Neuronal stem cell (in vitro differentiated cells): ENCODE results near the gene CRYBA2.

Source experiments
- DNase-seq: peaks from one replicate; pipeline ENCODE4 v3.0.0-alpha.2; 2013; ENCODE audit warnings: low spot score
- H2AFZ ChIP-seq: one replicate; pipeline ENCODE4 v1.6.1; 2013; ENCODE audit warnings: mild to moderate bottlenecking, low read length, inconsistent platforms
- H2AK5ac ChIP-seq: 2 replicates; pipeline ENCODE4 v1.6.1; 2013; ENCODE audit warnings: low read depth, mild to moderate bottlenecking, inconsistent platforms, low read length, moderate library complexity, mixed read lengths
- H2BK120ac ChIP-seq: 2 replicates; pipeline ENCODE4 v1.6.1; 2013; ENCODE audit warnings: low read depth, mild to moderate bottlenecking, inconsistent platforms, low read length, moderate library complexity, mixed read lengths
- H2BK12ac ChIP-seq: one replicate; pipeline ENCODE4 v1.6.1; 2013; ENCODE audit warnings: low read length, inconsistent platforms
- H2BK15ac ChIP-seq: 2 replicates; pipeline ENCODE4 v1.6.1; 2013; ENCODE audit warnings: mild to moderate bottlenecking, low read length, inconsistent platforms, mixed read lengths
- H2BK5ac ChIP-seq: one replicate; pipeline ENCODE4 v1.6.1; 2013; ENCODE audit warnings: inconsistent platforms, mild to moderate bottlenecking, low read length, moderate library complexity
- H3K14ac ChIP-seq: one replicate; pipeline ENCODE4 v1.6.1; 2013; ENCODE audit warnings: low read length, inconsistent platforms
- H3K18ac ChIP-seq: 2 replicates; pipeline ENCODE4 v1.6.1; 2013; ENCODE audit warnings: low read length, inconsistent platforms
- H3K23ac ChIP-seq: 2 replicates; pipeline ENCODE4 v1.6.1; 2013; ENCODE audit warnings: low read depth, mild to moderate bottlenecking, mixed read lengths, low read length, inconsistent platforms; ENCODE audit not compliant: poor library complexity
- H3K27ac ChIP-seq: replicated peaks from 3 replicates; pipeline ENCODE4 v1.5.1; 2013; ENCODE audit warnings: low read length, inconsistent platforms
- H3K27me3 ChIP-seq, 3 experiments: 2 replicates each; pipeline ENCODE4 v1.6.1; 2013; ENCODE audit warnings: low read length in 3 of 3, mild to moderate bottlenecking in 2 of 3, inconsistent platforms in 1 of 3, low read depth in 1 of 3, mixed read lengths in 1 of 3, moderate library complexity in 1 of 3; ENCODE audit not compliant: control insufficient read depth in 3 of 3, insufficient read depth in 3 of 3
- H3K36me3 ChIP-seq, 2 donors: replicated peaks in 1 of 2; 2 replicates each; pipeline ENCODE4 v1.6.1; 2013; ENCODE audit warnings: low read length in 2 of 2; ENCODE audit not compliant: control insufficient read depth in 2 of 2, insufficient read depth in 2 of 2
- H3K4ac ChIP-seq: 2 replicates; pipeline ENCODE4 v1.6.1; 2013; ENCODE audit warnings: inconsistent platforms, mild to moderate bottlenecking, low read length, moderate library complexity
- H3K4me1 ChIP-seq, 2 donors: 1 replicate in 1 of 2; 2 replicates in 1 of 2; pipeline ENCODE4 v1.6.1; 2013; ENCODE audit warnings: low read length in 2 of 2, low read depth in 1 of 2; ENCODE audit not compliant: control insufficient read depth in 2 of 2, insufficient read depth in 1 of 2
- H3K4me2 ChIP-seq: one replicate; pipeline ENCODE4 v1.6.1; 2013; ENCODE audit warnings: mild to moderate bottlenecking, low read length, inconsistent platforms; ENCODE audit not compliant: insufficient read depth, poor library complexity, severe bottlenecking
- H3K4me3 ChIP-seq, 2 donors: 2 replicates each; pipeline ENCODE4 v1.5.1; 2013; ENCODE audit warnings: low read length in 2 of 2, mild to moderate bottlenecking in 2 of 2, inconsistent platforms in 1 of 2, moderate library complexity in 1 of 2
- H3K79me1 ChIP-seq: one replicate; pipeline ENCODE4 v1.6.1; 2013; ENCODE audit warnings: low read depth, mild to moderate bottlenecking, inconsistent platforms, low read length, moderate library complexity
- H3K9ac ChIP-seq: one replicate; pipeline ENCODE4 v1.6.1; 2013; ENCODE audit warnings: mild to moderate bottlenecking, low read depth, low read length, inconsistent platforms; ENCODE audit not compliant: poor library complexity
- H3K9me3 ChIP-seq, 2 donors: replicated peaks in 1 of 2; 2 replicates each; pipeline versions ENCODE3 to v1.6.1; 2013; ENCODE audit warnings: low read length in 2 of 2, mild to moderate bottlenecking in 2 of 2, inconsistent platforms in 1 of 2, low read depth in 1 of 2, mixed read lengths in 1 of 2, moderate library complexity in 1 of 2; ENCODE audit not compliant: control insufficient read depth in 2 of 2, insufficient read depth in 1 of 2
- H4K8ac ChIP-seq: one replicate; pipeline ENCODE4 v1.6.1; 2013; ENCODE audit warnings: low read depth, mild to moderate bottlenecking, inconsistent platforms, low read length, moderate library complexity
- H4K91ac ChIP-seq: one replicate; pipeline ENCODE4 v1.6.1; 2013; ENCODE audit warnings: low read length, low read depth, mild to moderate bottlenecking, inconsistent platforms; ENCODE audit not compliant: poor library complexity
- WGBS, 2 donors: extraction: QIAGEN DNeasy Blood & Tissue Kit; methylation state at CpG; one replicate each; pipeline ENCODE4 v1.1.7; 2013; ENCODE audit warnings: missing lambda C conversion rate in 2 of 2, mixed read lengths in 1 of 2; ENCODE audit not compliant: insufficient read length in 2 of 2, insufficient replicate concordance in 1 of 2; ENCODE audit errors: extremely low coverage in 2 of 2; 5-methylcytosine and 5-hydroxymethylcytosine counted together

The CRYBA2 gene

GRCh38 chr2:219001100-219001576 lies 7.9 kb upstream of the CRYBA2 start:
- Histone ChIP-seq H2AK5ac (peak overlapping the region; percentile 1), H3K79me1 (no peaks in the 10 kb centered on the region), H3K9ac (no peak overlapping the region), H2BK12ac (no peak overlapping the region), H4K91ac (no peak overlapping the region), H3K27me3 (peaks cover 34 to 95% (median 94%) of the 10 kb centered on the region in 3 experiments), H3K23ac (peak overlapping the region; percentile 99), H3K14ac (no peak overlapping the region), H3K4me2 (no peak overlapping the region), H3K4me1 (peaks cover 9 to 21% of the 10 kb centered on the region in 2 donors), H3K27ac (no peak overlapping the region), H3K4me3 (no peak overlapping the region), H3K4ac (no peak overlapping the region), H2BK120ac (no peak overlapping the region), H2BK15ac (no peak overlapping the region), H2AFZ (peak overlapping the region; percentile 73), H2BK5ac (no peak overlapping the region), H4K8ac (no peak overlapping the region), H3K36me3 (no peaks in the 10 kb centered on the region), H3K9me3 (peaks cover 0 to 1% of the 10 kb centered on the region in 2 donors), H3K18ac (peak overlapping the region; percentile 57)
- no peak for DNase-seq
- WGBS, 2 donors, result no CpG with 5 or more reads among the region's 26 CpGs

- no peaks in the 10 kb centered on the region for H3K36me3 ChIP-seq
- H4K8ac ChIP-seq, result no peak overlapping the region
- no peak for DNase-seq
- peak overlapping the region in 1 of 2 donors; percentile 7 for H3K4me3 ChIP-seq
- H2BK15ac ChIP-seq, result no peak overlapping the region
- H3K79me1 ChIP-seq, result no peaks in the 10 kb centered on the region
- WGBS, 2 donors, result no CpG with 5 or more reads among the region's 8 CpGs
- no peak overlapping the region for H3K14ac ChIP-seq
- H3K9ac ChIP-seq, result no peak overlapping the region
- H3K27me3 ChIP-seq, result peaks cover 37 to 96% (median 92%) of the 10 kb centered on the region in 3 experiments
- no peak overlapping the region for H2BK5ac ChIP-seq
- H2AK5ac ChIP-seq, result peak overlapping the region; percentile 61
- peaks cover 9 to 23% of the 10 kb centered on the region in 2 donors for H3K4me1 ChIP-seq
- H3K4ac ChIP-seq, result no peak overlapping the region
- peak overlapping the region; percentile 35 for H3K18ac ChIP-seq
- H3K23ac ChIP-seq, result peak overlapping the region; percentile 87
- H2BK120ac ChIP-seq, result no peak overlapping the region
- no peak overlapping the region for H3K27ac ChIP-seq
- H2BK12ac ChIP-seq, result no peak overlapping the region
- no peak overlapping the region for H2AFZ ChIP-seq
- H3K4me2 ChIP-seq, result peak overlapping the region; percentile 11
- H3K9me3 ChIP-seq, result peaks cover 0 to 1% of the 10 kb centered on the region in 2 donors
- H4K91ac ChIP-seq, result no peak overlapping the region
Observed at GRCh38 chr2:219000569-219000960, 7.3 kb upstream of the CRYBA2 start.

DNA sequence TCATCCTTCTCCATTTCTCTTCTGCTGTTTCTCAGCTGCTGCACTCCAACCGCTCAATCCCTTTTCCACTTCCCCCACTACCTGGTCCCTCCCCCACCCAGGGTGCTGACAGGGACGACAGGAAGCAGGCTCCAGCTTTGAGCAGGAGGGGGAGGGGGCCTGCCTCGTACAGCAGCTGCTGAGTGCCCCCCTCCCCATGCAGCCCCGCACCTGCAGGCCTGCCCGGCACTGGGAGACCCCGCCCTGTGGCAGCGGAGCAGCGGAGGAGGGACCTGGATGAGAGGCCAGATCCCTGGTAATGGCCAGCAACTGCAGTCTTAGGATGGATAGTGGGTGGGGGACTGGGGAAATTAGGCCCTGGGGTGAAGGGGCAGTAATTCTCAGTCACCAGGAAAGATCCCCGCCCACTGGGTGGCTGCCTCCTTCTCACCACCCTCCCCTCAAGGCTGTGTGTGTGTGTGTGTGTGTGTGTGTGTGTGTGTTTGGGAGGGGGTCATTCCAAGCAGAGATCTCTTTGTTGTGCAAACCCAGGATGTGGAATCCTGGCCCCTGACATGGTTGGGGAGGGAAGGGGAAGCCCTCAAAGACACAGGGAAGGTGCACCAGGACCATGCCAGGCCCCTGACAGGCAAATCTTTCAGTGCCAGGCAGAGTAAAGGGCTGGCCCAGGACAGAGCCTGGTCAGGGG lies 6.8 kb upstream of the CRYBA2 start:
- Histone ChIP-seq H2AK5ac (peak overlapping the region; percentile 61), H3K9me3 (peaks cover 0 to 1% of the 10 kb centered on the region in 2 donors), H3K4me2 (no peak overlapping the region), H2BK120ac (no peak overlapping the region), H4K91ac (no peak overlapping the region), H3K27ac (no peak overlapping the region), H2BK15ac (peak overlapping the region; percentile 63), H3K18ac (peak overlapping the region; percentile 35), H3K23ac (peak overlapping the region; percentile 98), H2AFZ (no peak overlapping the region), H2BK12ac (no peak overlapping the region), H3K27me3 (peaks cover 42 to 96% (median 92%) of the 10 kb centered on the region in 3 experiments), H3K14ac (no peak overlapping the region), H3K79me1 (no peaks in the 10 kb centered on the region), H3K4ac (no peak overlapping the region), H3K36me3 (no peaks in the 10 kb centered on the region), H3K4me1 (peaks cover 9 to 23% of the 10 kb centered on the region in 2 donors), H2BK5ac (no peak overlapping the region), H4K8ac (no peak overlapping the region), H3K4me3 (no peak overlapping the region), H3K9ac (peak overlapping the region; percentile 57)
- DNase-seq, result no peak
- WGBS, 2 donors, result no CpG with 5 or more reads among the region's 9 CpGs

DNA sequence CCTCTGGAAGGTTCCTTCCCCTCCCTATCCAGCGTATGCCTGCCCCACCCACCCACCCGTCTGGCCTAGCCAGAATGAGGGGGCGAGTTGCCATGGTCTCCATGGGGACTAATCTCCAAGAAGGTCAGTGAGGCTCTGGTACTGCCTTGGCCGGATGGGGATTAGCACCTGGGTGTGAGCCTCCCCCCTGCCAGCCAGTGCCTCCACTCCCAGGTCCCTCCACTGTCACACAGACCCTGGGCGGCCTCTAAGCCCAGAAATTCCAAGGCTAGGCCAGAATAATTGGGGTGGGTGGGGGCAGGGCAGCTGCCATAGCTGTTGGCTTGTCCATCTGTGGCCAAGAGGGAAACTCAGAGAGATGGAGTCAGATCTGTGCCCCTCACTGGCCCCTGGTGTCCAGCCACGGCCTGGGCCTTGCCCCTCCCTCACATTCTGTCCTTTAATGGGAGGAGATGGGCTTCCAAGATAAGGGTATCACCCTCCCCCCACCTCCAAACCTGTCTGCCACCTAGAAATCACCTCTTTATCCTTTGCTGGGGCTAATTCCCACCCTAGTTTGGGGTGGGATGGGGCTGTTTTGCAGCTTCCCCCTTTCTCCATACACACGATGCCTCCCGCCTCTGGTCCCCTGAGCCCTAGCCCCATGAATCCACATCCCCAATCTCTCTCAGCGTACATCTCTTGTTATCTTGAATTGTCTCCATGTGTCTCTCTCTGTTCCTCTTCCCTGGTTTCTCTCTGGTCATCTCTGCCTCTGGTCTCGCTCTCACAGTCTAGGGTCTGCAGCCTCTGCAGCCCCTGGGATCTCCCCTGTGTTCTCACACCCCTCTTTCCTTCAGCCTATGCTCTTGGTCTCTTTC lies 6.0 kb upstream of the CRYBA2 start:
- no peak for DNase-seq
- H3K9ac ChIP-seq, result no peak overlapping the region
- no peak overlapping the region for H2BK120ac ChIP-seq
- no peak overlapping the region for H2BK12ac ChIP-seq
- no peak overlapping the region for H3K4me3 ChIP-seq
- no peaks in the 10 kb centered on the region for H3K36me3 ChIP-seq
- H4K8ac ChIP-seq, result no peak overlapping the region
- no CpG with 5 or more reads among the region's 10 CpGs for WGBS, 2 donors
- no peak overlapping the region for H3K18ac ChIP-seq
- H3K14ac ChIP-seq, result no peak overlapping the region
- no peak overlapping the region for H2BK5ac ChIP-seq
- H3K9me3 ChIP-seq, result peaks cover 0 to 1% of the 10 kb centered on the region in 2 donors
- H3K79me1 ChIP-seq, result no peaks in the 10 kb centered on the region
- H3K27me3 ChIP-seq, result peaks cover 49 to 98% (median 95%) of the 10 kb centered on the region in 3 experiments
- H3K4me2 ChIP-seq, result no peak overlapping the region
- H3K27ac ChIP-seq, result no peak overlapping the region
- no peak overlapping the region for H2AFZ ChIP-seq
- no peak overlapping the region for H3K4ac ChIP-seq
- peak overlapping the region; percentile 98 for H3K23ac ChIP-seq
- H2BK15ac ChIP-seq, result peak overlapping the region; percentile 63
- H2AK5ac ChIP-seq, result no peak overlapping the region
- H3K4me1 ChIP-seq, result peaks cover 9 to 23% of the 10 kb centered on the region in 2 donors
- H4K91ac ChIP-seq, result no peak overlapping the region
